K562 (cell line): ENCODE data around the gene ARPC1A. TPM values are rescaled to one million over a fixed set of nuclear protein-coding genes. Genes with fewer than 3 reads are reported as not detected.

Experiments
- ATAC-seq: fragments of 200-7000 bp; cut with Tn5 transposase; 3 replicates; pipeline ENCODE4 v1.9.1; 2020; ENCODE audit warnings: moderate library complexity
- BruUV-seq: library from RNA; stranded (reverse); fragments of 400-500 nt; replicated peaks from 2 replicates; lab custom pipeline; 2021; lab: Mats Ljungman, UMichigan
- CTCF ChIA-PET: fragments of 300-600 bp; formaldehyde crosslinking; extraction: SDS; loops from one replicate; lab custom pipeline; 2021; ENCODE audit warnings: low intra/inter-chr PET ratio; lab: Yijun Ruan, JAX
- POLR2A ChIA-PET: fragments of 300-600, 350-650 bp; sonication (Branson Sonifier 250); formaldehyde crosslinking; extraction: SDS; loops from one replicate; lab custom pipeline; 2021; ENCODE audit warnings: antibody characterized with exemption, inconsistent platforms; lab: Yijun Ruan, JAX
- DNase-seq, 4 experiments: peaks; one replicate each; pipeline versions ENCODE4 v3.0.0 to v3.0.0-alpha.2; 2011 to 2018; ENCODE audit warnings: low spot score in 3 of 4, mixed read lengths in 3 of 4; ENCODE audit errors: extremely low read depth in 1 of 4
- FAIRE-seq: peaks from 2 replicates; lab custom pipeline; 2011; peaks lifted over from hg19 to GRCh38; lab: Jason Lieb, UNC
- H2AFZ ChIP-seq: 2 replicates; pipeline ENCODE4 v1.6.0; 2011; ENCODE audit warnings: low read depth, low read length, control low read depth, inconsistent platforms
- H3K27ac ChIP-seq: fragments of 200-600 bp; 3 replicates; pipeline ENCODE4 v1.8.0; 2011; ENCODE audit warnings: low read depth, mild to moderate bottlenecking, control low read depth, inconsistent platforms, low read length, moderate library complexity, mixed read lengths; ENCODE audit errors: extremely low read depth
- H3K27me3 ChIP-seq, 2 experiments: fragments of 300-600 bp in 1 of 2; 2 replicates in 1 of 2; 3 replicates in 1 of 2; pipeline versions ENCODE4 v1.6.0 to v1.8.0; 2011; ENCODE audit warnings: inconsistent platforms in 2 of 2, low read length in 2 of 2, mild to moderate bottlenecking in 1 of 2, mixed read lengths in 1 of 2, moderate library complexity in 1 of 2; ENCODE audit not compliant: control insufficient read depth in 2 of 2, insufficient read depth in 2 of 2
- H3K36me3 ChIP-seq: fragments of 300-600 bp; 3 replicates; pipeline ENCODE4 v1.8.0; 2011; ENCODE audit warnings: mild to moderate bottlenecking, low read length, inconsistent platforms; ENCODE audit not compliant: control insufficient read depth, insufficient read depth
- H3K4me1 ChIP-seq, 2 experiments: fragments of 200-600 bp in 1 of 2; replicated peaks in 1 of 2; 2 replicates in 1 of 2; 3 replicates in 1 of 2; pipeline versions ENCODE4 v1.5.1 to v1.8.0; 2011; ENCODE audit warnings: inconsistent platforms in 2 of 2, low read length in 2 of 2, mild to moderate bottlenecking in 1 of 2, mixed read lengths in 1 of 2, moderate library complexity in 1 of 2; ENCODE audit not compliant: control insufficient read depth in 2 of 2, insufficient read depth in 2 of 2
- H3K4me2 ChIP-seq: 2 replicates; pipeline ENCODE4 v1.6.1; 2011; ENCODE audit warnings: low read length, control low read depth, inconsistent platforms, mixed read lengths; ENCODE audit not compliant: insufficient read depth
- H3K4me3 ChIP-seq: fragments of 200-600 bp; sonication (generic), shearing (Covaris generic); 2 replicates; pipeline ENCODE4 v1.5.1; 2016; ENCODE audit warnings: control low read depth, inconsistent platforms
- H3K79me2 ChIP-seq: fragments of 200-600 bp; 3 replicates; pipeline ENCODE4 v1.8.0; 2011; ENCODE audit warnings: low read length, inconsistent platforms; ENCODE audit not compliant: control insufficient read depth, insufficient read depth
- H3K9ac ChIP-seq, 2 experiments: 2 replicates each; pipeline versions ENCODE4 v1.6.0 to v1.6.1; 2011; ENCODE audit warnings: low read depth in 2 of 2, low read length in 2 of 2, control low read depth in 1 of 2, inconsistent platforms in 1 of 2, mild to moderate bottlenecking in 1 of 2, mixed read lengths in 1 of 2; ENCODE audit not compliant: insufficient read depth in 1 of 2
- H3K9me1 ChIP-seq: one replicate; pipeline ENCODE4 v1.6.0; 2011; ENCODE audit warnings: inconsistent platforms, mild to moderate bottlenecking, low read length, moderate library complexity; ENCODE audit not compliant: control insufficient read depth, insufficient read depth
- H3K9me3 ChIP-seq: replicated peaks from 2 replicates; pipeline ENCODE4 v1.5.1; 2011; ENCODE audit warnings: low read depth, low read length, inconsistent platforms; ENCODE audit not compliant: control insufficient read depth, insufficient read depth
- H4K20me1 ChIP-seq: replicated peaks from 2 replicates; pipeline ENCODE4 v1.6.1; 2011; ENCODE audit warnings: low read length, inconsistent platforms, mixed read lengths; ENCODE audit not compliant: control insufficient read depth, insufficient read depth
- KAT2B ChIP-seq: IDR thresholded peaks from one replicate; pipeline ENCODE4 v1.6.1; 2012; ENCODE audit warnings: low read depth, mild to moderate bottlenecking, control low read depth, inconsistent platforms, low read length, moderate library complexity
- MCM7 ChIP-seq, 2 experiments: fragments of 450-650 bp; IDR thresholded peaks; 2 replicates each; pipeline ENCODE4 v1.6.1; 2016 to 2018
- POLR2A ChIP-seq: fragments of 450-650 bp; conservative IDR thresholded peaks from 2 replicates; pipeline ENCODE4 v1.6.1; 2016
- POLR2G ChIP-seq: fragments of 200-400 bp; formaldehyde crosslinking; IDR thresholded peaks from 2 replicates; pipeline ENCODE4 v1.6.1; 2017; ENCODE audit warnings: low read depth, mild to moderate bottlenecking, antibody characterized with exemption, low read length, moderate library complexity
- RB1 ChIP-seq: fragments of 450-650 bp; IDR thresholded peaks from 2 replicates; pipeline ENCODE4 v1.6.1; 2017; ENCODE audit warnings: low read depth, mild to moderate bottlenecking
- RBFOX2 ChIP-seq: fragments of 200-400 bp; formaldehyde crosslinking; IDR thresholded peaks from 2 replicates; pipeline ENCODE4 v1.6.1; 2017; ENCODE audit warnings: low read depth, mild to moderate bottlenecking, low read length, moderate library complexity
- STAT5B ChIP-seq: fragments of 250-450 bp; sonication (Bioruptor Pico); IDR thresholded peaks from 2 replicates; pipeline ENCODE4 v1.8.0; 2021; ENCODE audit warnings: mild to moderate bottlenecking, inconsistent platforms
- ZNF197 ChIP-seq: fragments of 200-800 bp; sonication (Bioruptor generic); IDR thresholded peaks from 2 replicates; pipeline ENCODE4 v1.6.1; 2016; ENCODE audit warnings: low read depth, missing genetic modification characterization, missing compliant biosample characterization
- WGBS: fragments of 100-300 bp; shearing (Covaris generic); methylation state at CpG from one replicate; pipeline ENCODE4 v1.1.6; 2016; ENCODE audit warnings: low coverage, mixed read lengths; ENCODE audit not compliant: insufficient coverage; ENCODE audit errors: missing lambda C conversion rate; 5-methylcytosine and 5-hydroxymethylcytosine counted together
- in situ Hi-C: fragments of 300-500 bp; cut with MboI; formaldehyde crosslinking; loops from 4 replicates; pipeline ENCODE4 v1.15.0; 2018; ENCODE audit warnings: inconsistent platforms, mixed read lengths
- intact Hi-C: fragments of 100-400 bp; cut with micrococcal nuclease; formaldehyde crosslinking; loops from 2 replicates; pipeline ENCODE4 v1.14.2; 2022
- polyA plus RNA-seq, 8 experiments: library from polyadenylated mRNA; depleted of rRNA in 4 of 8; stranded (reverse) in 5 of 8; unstranded in 3 of 8; fragments of >200 nt; fragmentation: Nextera tagmentation in 2 of 8; fragmentation: Illumina TruSeq in 1 of 8; extraction: Ambion mirVana in 2 of 8; extraction: Trizol in 1 of 8; gene quantifications; 2 replicates each; pipeline versions ENCODE4 v1.2.1 to v1.2.3, GENCODE V29; 2011 to 2014; ENCODE audit warnings: inconsistent platforms in 1 of 8, missing spikeins in 1 of 8
- total RNA-seq, 7 experiments: library from RNA; depleted of rRNA in 6 of 7; stranded (reverse); fragments of >200 nt in 6 of 7; fragmentation: Illumina TruSeq in 2 of 7; extraction: Trizol in 2 of 7; gene quantifications; 2 replicates each; pipeline versions ENCODE4 v1.2.1 to v1.2.3, GENCODE V29; 2011 to 2021; ENCODE audit warnings: low replicate concordance in 1 of 7
- TF ChIP-seq, protein P1 (sequence below): IDR thresholded peaks from 2 replicates; pipeline ENCODE4 v1.6.1; 2012; ENCODE audit warnings: low read depth, low read length, improper control_type of control experiment, borderline replicate concordance
- TF ChIP-seq, protein P2 (sequence below): fragments of 250-450 bp; sonication (Bioruptor Pico); IDR thresholded peaks from 2 replicates; pipeline ENCODE4 v1.5.0; 2021
- TF ChIP-seq, protein P3 (sequence below): sonication (generic); formaldehyde crosslinking; IDR thresholded peaks from 2 replicates; pipeline ENCODE4 v1.8.1; 2023; ENCODE audit warnings: mild to moderate bottlenecking, missing genetic modification reagents
- TF ChIP-seq, protein P4 (sequence below): sonication (generic); formaldehyde crosslinking; IDR thresholded peaks from 2 replicates; pipeline ENCODE4 v1.8.0; 2023; ENCODE audit warnings: missing genetic modification reagents, mild to moderate bottlenecking, borderline replicate concordance

ARPC1A gene
- total and polyA plus RNA-seq, 9 of the 15 experiments (the other 6 are each of a cell fraction or from before 2014, with no cell fraction given) = 39.5 to 151 (median 86.1) TPM

DNA sequence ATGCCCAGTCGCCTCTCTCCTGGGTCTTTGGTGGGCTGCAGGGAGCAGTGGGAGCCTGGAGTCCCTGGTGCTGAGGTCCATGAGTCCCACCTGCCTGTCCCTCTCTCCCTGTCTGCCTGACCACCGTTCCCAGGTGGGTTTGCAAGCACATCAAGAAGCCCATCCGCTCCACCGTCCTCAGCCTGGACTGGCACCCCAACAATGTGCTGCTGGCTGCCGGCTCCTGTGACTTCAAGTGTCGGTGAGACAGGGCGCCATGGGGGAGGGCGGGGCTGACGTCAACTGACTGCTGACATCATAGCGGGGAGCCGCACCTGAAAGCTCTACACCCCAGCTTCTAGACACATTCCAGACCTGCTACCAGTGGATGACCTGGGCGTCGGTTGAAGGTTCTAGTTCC is 64.1 kb downstream of the ARPC1A start:
- Histone ChIP-seq H3K9me3 (no peaks in the 10 kb centered on the region), H3K9me1 (no peaks in the 10 kb centered on the region), H3K27me3 (no peaks in the 10 kb centered on the region), H3K9ac (peak overlapping the region in 1 of 2 experiments; percentile 78; a peak in 2 of 4 replicates), H3K4me2 (no peak overlapping the region), H3K27ac (no peak overlapping the region), H3K4me3 (no peak overlapping the region), H3K4me1 (peaks cover 0 to 38% of the 10 kb centered on the region in 2 experiments; a peak in 2 of 5 replicates), H3K36me3 (peaks cover 89% of the 10 kb centered on the region; the same call in 2 of the 3 replicates), H4K20me1 (peaks cover 8% of the 10 kb centered on the region), H3K79me2 (0 out of 3 replicates have a peak, but pooled peaks cover 4% of the 10 kb centered on the region), H2AFZ (no peak overlapping the region)
- CTCF ChIA-PET = no interaction called here
- in situ Hi-C loops (no loop called here), intact Hi-C loops (loop anchor here (5.0 kb wide), 2 partner anchors 62 to 247 kb away; partner anchors contain the start of genes ARPC1A and SMURF1)
- POLR2A ChIA-PET = interaction anchor here (1.2 kb wide), 1 partner anchor 10 kb away, joined by 4 read pairs; no protein-coding TSS in a partner anchor
- ATAC-seq (no peak), FAIRE-seq (no peak), DNase-seq (no peak)
- no TSS peak for BruUV-seq
- peak; percentile 66 for TF ChIP-seq POLR2G
- TF ChIP-seq, protein P1, sequence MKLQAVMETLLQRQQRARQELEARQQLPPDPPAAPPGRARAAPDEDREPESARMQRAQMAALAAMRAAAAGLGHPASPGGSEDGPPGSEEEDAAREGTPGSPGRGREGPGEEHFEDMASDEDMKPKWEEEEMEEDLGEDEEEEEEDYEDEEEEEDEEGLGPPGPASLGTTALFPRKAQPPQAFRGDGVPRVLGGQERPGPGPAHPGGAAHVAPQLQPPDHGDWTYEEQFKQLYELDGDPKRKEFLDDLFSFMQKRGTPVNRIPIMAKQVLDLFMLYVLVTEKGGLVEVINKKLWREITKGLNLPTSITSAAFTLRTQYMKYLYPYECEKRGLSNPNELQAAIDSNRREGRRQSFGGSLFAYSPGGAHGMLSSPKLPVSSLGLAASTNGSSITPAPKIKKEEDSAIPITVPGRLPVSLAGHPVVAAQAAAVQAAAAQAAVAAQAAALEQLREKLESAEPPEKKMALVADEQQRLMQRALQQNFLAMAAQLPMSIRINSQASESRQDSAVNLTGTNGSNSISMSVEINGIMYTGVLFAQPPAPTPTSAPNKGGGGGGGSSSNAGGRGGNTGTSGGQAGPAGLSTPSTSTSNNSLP = no peak
- TF ChIP-seq, protein P2, sequence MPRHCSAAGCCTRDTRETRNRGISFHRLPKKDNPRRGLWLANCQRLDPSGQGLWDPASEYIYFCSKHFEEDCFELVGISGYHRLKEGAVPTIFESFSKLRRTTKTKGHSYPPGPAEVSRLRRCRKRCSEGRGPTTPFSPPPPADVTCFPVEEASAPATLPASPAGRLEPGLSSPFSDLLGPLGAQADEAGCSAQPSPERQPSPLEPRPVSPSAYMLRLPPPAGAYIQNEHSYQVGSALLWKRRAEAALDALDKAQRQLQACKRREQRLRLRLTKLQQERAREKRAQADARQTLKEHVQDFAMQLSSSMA (CRISPR knock-in tag) = no peak
- TF ChIP-seq MCM7 (IDR thresholded peaks at IDR 0.05) = no peak
- TF ChIP-seq STAT5B (CRISPR knock-in tag) = no peak
- TF ChIP-seq RB1 = no peak
- TF ChIP-seq, protein P3, sequence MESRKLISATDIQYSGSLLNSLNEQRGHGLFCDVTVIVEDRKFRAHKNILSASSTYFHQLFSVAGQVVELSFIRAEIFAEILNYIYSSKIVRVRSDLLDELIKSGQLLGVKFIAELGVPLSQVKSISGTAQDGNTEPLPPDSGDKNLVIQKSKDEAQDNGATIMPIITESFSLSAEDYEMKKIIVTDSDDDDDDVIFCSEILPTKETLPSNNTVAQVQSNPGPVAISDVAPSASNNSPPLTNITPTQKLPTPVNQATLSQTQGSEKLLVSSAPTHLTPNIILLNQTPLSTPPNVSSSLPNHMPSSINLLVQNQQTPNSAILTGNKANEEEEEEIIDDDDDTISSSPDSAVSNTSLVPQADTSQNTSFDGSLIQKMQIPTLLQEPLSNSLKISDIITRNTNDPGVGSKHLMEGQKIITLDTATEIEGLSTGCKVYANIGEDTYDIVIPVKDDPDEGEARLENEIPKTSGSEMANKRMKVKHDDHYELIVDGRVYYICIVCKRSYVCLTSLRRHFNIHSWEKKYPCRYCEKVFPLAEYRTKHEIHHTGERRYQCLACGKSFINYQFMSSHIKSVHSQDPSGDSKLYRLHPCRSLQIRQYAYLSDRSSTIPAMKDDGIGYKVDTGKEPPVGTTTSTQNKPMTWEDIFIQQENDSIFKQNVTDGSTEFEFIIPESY (CRISPR knock-in tag) = peak; percentile 60
- no peak for TF ChIP-seq ZNF197 (CRISPR knock-in tag)
- TF ChIP-seq, protein P4, sequence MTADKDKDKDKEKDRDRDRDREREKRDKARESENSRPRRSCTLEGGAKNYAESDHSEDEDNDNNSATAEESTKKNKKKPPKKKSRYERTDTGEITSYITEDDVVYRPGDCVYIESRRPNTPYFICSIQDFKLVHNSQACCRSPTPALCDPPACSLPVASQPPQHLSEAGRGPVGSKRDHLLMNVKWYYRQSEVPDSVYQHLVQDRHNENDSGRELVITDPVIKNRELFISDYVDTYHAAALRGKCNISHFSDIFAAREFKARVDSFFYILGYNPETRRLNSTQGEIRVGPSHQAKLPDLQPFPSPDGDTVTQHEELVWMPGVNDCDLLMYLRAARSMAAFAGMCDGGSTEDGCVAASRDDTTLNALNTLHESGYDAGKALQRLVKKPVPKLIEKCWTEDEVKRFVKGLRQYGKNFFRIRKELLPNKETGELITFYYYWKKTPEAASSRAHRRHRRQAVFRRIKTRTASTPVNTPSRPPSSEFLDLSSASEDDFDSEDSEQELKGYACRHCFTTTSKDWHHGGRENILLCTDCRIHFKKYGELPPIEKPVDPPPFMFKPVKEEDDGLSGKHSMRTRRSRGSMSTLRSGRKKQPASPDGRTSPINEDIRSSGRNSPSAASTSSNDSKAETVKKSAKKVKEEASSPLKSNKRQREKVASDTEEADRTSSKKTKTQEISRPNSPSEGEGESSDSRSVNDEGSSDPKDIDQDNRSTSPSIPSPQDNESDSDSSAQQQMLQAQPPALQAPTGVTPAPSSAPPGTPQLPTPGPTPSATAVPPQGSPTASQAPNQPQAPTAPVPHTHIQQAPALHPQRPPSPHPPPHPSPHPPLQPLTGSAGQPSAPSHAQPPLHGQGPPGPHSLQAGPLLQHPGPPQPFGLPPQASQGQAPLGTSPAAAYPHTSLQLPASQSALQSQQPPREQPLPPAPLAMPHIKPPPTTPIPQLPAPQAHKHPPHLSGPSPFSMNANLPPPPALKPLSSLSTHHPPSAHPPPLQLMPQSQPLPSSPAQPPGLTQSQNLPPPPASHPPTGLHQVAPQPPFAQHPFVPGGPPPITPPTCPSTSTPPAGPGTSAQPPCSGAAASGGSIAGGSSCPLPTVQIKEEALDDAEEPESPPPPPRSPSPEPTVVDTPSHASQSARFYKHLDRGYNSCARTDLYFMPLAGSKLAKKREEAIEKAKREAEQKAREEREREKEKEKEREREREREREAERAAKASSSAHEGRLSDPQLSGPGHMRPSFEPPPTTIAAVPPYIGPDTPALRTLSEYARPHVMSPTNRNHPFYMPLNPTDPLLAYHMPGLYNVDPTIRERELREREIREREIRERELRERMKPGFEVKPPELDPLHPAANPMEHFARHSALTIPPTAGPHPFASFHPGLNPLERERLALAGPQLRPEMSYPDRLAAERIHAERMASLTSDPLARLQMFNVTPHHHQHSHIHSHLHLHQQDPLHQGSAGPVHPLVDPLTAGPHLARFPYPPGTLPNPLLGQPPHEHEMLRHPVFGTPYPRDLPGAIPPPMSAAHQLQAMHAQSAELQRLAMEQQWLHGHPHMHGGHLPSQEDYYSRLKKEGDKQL = no peak
- TF ChIP-seq POLR2A = 0 out of 2 replicates have a peak, but pooled peaks have one; percentile 9
- peak; percentile 47; the same call in 1 of the 2 replicates for TF ChIP-seq RBFOX2
- TF ChIP-seq KAT2B = no peak
- WGBS = 88% methylated on average over 13 of the region's 13 CpGs
